ENCODE measurements around the gene FOXK2. TPM values are rescaled to one million over a fixed set of nuclear protein-coding genes. Genes with fewer than 3 reads are reported as not detected.

The FOXK2 gene
- total RNA-seq, 1 experiment from 2014 or later: 107 TPM

- CTCF ChIA-PET: no interaction called here
- peaks cover 2% of the 10 kb centered on the region for H3K4me1 ChIP-seq (ENCODE audit: insufficient read depth, low read length, poor library complexity, severe bottlenecking)
- H3K27ac ChIP-seq (ENCODE audit: low read depth, low read length, poor library complexity, severe bottlenecking): no peak overlapping the region
- intact Hi-C loops (cut with micrococcal nuclease; ENCODE audit: unreplicated experiment): no loop called here
- H3K9me3 ChIP-seq (ENCODE audit: low read depth, low read length, poor library complexity, severe bottlenecking): no peaks in the 10 kb centered on the region
- TF ChIP-seq EZH2 (IDR thresholded peaks at IDR 0.05; ENCODE audit: borderline replicate concordance, low read depth, low read length, poor library complexity, severe bottlenecking) (no peak), CTCF (conservative IDR thresholded peaks at IDR 0.05; ENCODE audit: low read depth, low read length) (no peak)
- no TSS peak for BruUV-seq (replicated peaks)
- POLR2A ChIA-PET (ENCODE audit: low non-redundant PET): no interaction called here
- H3K27me3 ChIP-seq (replicated peaks; ENCODE audit: insufficient read depth, low read depth, low read length, poor library complexity): no peaks in the 10 kb centered on the region
- H3K4me3 ChIP-seq (ENCODE audit: low read depth, low read length, poor library complexity, severe bottlenecking): no peak overlapping the region
- peaks cover 55% of the 10 kb centered on the region for H3K36me3 ChIP-seq (ENCODE audit: insufficient read depth, low read length, poor library complexity, severe bottlenecking)
- DNase-seq (ENCODE audit: low spot score): peak; percentile 30
These were observed 67.9 kb downstream of the FOXK2 start for GRCh38 chr17:82587234-82588086.

- Histone ChIP-seq H3K36me3 (ENCODE audit: insufficient read depth, low read length, poor library complexity, severe bottlenecking) (peaks cover 44% of the 10 kb centered on the region), H3K4me3 (ENCODE audit: low read depth, low read length, poor library complexity, severe bottlenecking) (no peak overlapping the region), H3K27me3 (replicated peaks; ENCODE audit: insufficient read depth, low read depth, low read length, poor library complexity) (no peaks in the 10 kb centered on the region), H3K4me1 (ENCODE audit: insufficient read depth, low read length, poor library complexity, severe bottlenecking) (peaks cover 6% of the 10 kb centered on the region), H3K9me3 (ENCODE audit: low read depth, low read length, poor library complexity, severe bottlenecking) (no peaks in the 10 kb centered on the region), H3K27ac (ENCODE audit: low read depth, low read length, poor library complexity, severe bottlenecking) (no peak overlapping the region)
- ChIA-PET CTCF (no interaction called here), POLR2A (ENCODE audit: low non-redundant PET) (no interaction called here)
- TF ChIP-seq CTCF (conservative IDR thresholded peaks at IDR 0.05; ENCODE audit: low read depth, low read length): no peak
- no peak for TF ChIP-seq EZH2 (IDR thresholded peaks at IDR 0.05; ENCODE audit: borderline replicate concordance, low read depth, low read length, poor library complexity, severe bottlenecking)
- intact Hi-C loops (cut with micrococcal nuclease; ENCODE audit: unreplicated experiment): no loop called here
- no TSS peak for BruUV-seq (replicated peaks)
- DNase-seq (ENCODE audit: low spot score): no peak
These were observed 69.0 kb downstream of the FOXK2 start for GRCh38 chr17:82588266-82589175.

DNA sequence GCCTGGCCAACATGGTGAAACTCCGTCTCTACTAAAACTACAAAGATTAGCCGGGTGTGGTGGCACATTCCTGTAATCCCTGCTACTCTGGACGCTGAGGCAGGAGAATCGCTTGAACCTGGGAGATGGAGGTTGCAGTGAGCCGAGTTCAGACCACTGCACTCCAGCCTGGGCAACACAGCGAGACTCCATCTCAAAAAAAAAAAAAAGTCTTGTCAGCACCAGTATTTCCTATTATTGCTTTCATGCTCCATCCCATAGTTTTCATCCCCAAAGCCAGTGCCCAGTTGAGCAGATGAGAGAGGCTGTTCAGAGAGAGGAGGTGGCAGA lies 70.3 kb downstream of the FOXK2 start:
- DNase-seq (ENCODE audit: low spot score): no peak

More for the DNA sequence above, 70.3 kb downstream of the FOXK2 start:
- Histone ChIP-seq H3K27ac (ENCODE audit: low read depth, low read length, poor library complexity, severe bottlenecking) (no peak overlapping the region), H3K4me3 (ENCODE audit: low read depth, low read length, poor library complexity, severe bottlenecking) (no peak overlapping the region), H3K27me3 (replicated peaks; ENCODE audit: insufficient read depth, low read depth, low read length, poor library complexity) (no peaks in the 10 kb centered on the region), H3K9me3 (ENCODE audit: low read depth, low read length, poor library complexity, severe bottlenecking) (no peaks in the 10 kb centered on the region), H3K4me1 (ENCODE audit: insufficient read depth, low read length, poor library complexity, severe bottlenecking) (peaks cover 11% of the 10 kb centered on the region), H3K36me3 (ENCODE audit: insufficient read depth, low read length, poor library complexity, severe bottlenecking) (peaks cover 37% of the 10 kb centered on the region)
- ChIA-PET POLR2A (ENCODE audit: low non-redundant PET) (no interaction called here), CTCF (no interaction called here)
- TF ChIP-seq EZH2 (IDR thresholded peaks at IDR 0.05; ENCODE audit: borderline replicate concordance, low read depth, low read length, poor library complexity, severe bottlenecking): no peak
- TF ChIP-seq CTCF (conservative IDR thresholded peaks at IDR 0.05; ENCODE audit: low read depth, low read length): no peak
- no TSS peak for BruUV-seq (replicated peaks)
- intact Hi-C loops (cut with micrococcal nuclease; ENCODE audit: unreplicated experiment): no loop called here
